Stimulated activated CD4-positive, alpha-beta T cell treated with anti-CD3 and anti-CD28 coated beads, Interleukin-1b, Interleukin-23, amount 100 ng/mL, for 48 hours (primary cell): Measurements from ENCODE around the gene PTDSS2.

Experiments
- DNase-seq: peaks from one replicate; pipeline ENCODE4 v3.0.0-alpha.2; 2020

The PTDSS2 gene

DNA sequence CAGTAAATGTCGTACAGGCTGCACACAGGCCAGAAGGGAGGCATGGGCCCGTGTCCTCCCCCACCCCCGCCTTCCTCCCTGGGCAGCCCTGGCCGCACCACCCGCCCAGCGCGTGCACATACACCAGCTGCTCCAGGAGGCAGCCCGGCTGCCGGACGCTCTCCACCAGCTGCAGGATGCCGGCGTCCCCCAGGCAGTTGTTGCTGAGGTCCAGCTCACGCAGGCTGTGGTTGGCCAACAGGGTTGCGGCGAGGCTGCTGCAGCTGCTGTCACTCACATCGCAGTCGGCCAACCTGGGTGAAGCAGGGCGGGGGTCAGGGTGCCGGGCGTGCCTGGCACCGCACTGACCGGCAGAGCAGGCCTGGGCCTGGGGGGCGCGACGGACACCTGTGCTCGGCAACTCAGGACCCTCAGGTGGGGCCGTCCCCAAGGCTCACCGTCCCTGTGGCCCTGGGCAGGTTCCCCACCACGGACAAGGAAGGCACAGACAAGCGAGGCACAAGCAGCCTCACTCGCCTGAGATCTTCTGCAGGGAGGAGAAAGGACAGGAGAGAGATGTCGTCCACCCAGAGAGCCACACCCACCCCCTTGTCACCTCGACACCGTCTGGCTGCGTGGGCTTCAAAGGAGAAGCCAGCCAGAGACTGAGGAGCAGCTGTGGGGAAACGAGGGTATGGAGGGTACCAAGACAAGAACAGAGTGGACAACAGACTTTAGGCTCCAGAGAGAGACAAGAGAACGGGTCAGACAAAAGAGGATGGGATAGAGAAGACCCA lies 44.9 kb downstream of the PTDSS2 start:
- no peak for DNase-seq

DNA sequence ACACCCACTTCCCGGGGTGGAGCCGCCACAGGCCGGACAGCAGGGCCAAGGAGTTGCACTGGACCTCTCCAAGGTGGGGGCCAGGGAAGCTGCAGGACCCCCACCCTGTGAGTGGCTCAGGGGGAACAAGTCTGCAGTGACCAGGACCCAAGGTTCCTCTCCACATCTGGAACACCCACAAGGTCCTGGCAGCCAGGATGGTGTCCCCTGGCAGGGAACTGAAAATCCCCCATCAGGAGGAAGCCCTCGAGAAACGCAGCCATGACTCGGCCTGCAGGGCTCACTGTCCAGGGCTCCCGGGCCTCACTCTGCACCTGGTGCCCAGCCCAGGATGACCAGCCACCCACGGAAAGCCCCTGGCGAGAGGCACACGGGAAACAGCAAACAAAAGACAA lies 45.5 kb downstream of the PTDSS2 start:
- DNase-seq = no peak

DNA sequence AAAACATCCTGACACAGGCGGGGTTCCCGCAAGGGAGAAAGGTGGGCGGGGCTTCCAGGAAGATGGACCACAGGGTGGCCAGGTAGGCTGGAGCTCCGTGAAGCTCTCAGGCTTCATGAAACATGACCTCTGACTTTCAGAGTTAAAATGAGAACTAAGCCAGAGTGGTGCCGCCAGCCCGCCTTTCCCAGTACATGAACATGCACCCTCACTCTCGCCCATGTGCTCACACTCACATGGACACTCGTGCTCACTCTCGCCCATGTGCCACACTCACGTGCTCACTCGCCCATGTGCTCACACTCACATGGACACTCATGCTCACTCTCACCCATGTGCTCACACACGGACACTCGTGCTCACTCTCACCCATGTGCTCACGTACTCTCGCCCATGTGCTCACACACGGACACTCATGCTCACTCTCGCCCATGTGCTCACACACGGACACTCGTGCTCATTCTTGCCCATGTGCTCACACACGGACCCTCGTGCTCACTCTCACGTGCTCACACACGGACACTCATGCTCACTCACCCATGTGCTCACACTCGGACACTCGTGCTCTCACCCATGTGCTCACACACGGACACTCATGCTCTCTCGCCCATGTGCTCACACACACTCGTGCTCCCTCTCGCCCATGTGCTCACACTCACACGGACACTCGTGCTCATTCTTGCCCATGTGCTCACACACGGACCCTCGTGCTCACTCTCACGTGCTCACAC lies 46.9 kb downstream of the PTDSS2 start:
- DNase-seq = no peak

DNA sequence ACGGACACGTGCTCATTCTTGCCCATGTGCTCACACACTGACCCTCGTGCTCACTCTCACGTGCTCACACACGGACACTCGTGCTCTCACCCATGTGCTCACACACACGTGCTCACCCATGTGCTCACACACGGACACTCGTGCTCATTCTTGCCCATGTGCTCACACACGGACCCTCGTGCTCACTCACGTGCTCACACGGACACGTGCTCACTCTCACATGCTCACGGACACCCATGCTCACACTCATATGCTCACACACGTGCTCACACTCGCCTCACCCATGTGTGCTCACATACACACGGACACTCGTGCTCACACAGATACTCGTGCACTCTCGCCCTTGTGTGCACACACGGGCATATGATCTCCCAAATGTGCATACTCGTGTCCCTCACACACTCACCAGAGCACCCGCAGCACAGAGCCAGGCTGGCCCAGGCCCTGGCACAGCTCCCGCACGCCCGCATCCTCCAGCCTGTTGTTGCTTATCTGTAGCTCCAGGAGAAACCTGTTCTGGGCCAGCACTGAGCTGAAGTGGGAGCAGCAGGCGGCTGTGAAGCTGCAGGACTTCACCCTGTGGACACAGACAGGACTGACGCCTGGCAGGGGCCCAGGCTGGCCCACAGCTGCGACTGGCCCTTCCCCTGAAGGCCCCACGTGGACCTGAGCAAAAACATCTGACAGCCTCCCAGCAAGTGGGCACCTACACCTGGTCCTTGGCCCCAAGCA lies 47.7 kb downstream of the PTDSS2 start:
- no peak for DNase-seq

DNA sequence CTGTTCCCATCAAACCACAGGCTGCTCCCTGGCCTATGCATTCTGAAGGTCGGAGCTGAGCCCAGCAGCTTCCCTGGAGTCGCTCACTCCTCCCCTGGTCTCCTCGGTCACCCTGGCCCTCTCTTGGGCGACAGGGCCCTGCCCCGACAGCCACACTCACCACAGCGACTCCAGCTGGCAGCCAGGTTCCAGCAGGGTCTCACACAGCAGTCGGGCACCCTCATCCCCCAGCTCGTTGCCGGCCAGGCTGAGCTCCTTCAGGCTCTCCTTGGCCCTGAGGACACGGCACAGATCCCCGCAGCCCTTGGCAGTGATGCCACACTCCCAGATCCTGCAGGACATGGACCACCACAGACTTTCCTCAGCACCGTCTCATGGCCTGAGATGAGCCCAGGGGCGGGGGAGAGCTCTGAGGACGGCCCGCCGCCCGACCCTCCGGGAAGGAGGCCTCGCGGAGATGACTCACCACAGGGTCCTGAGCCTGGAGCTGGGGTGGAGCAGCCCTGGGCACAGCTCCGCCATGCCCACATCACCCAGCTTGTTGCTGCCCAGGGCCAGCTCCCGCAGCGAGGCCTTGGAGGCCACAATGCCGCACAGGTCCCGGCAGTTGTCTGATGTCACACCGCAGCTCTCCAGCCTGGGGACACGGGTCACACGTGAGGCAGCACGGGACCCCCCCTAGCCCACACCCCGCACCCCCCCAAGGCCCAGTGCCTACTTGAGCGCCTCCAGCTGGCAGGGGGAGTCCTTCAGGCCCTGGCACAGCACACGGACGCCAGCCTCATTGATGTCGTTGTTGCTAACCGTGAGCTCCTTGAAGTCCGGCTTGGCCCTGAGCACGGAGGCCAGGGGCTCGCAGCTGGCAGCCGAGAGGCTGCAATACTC lies 48.5 kb downstream of the PTDSS2 start:
- no peak for DNase-seq

DNA sequence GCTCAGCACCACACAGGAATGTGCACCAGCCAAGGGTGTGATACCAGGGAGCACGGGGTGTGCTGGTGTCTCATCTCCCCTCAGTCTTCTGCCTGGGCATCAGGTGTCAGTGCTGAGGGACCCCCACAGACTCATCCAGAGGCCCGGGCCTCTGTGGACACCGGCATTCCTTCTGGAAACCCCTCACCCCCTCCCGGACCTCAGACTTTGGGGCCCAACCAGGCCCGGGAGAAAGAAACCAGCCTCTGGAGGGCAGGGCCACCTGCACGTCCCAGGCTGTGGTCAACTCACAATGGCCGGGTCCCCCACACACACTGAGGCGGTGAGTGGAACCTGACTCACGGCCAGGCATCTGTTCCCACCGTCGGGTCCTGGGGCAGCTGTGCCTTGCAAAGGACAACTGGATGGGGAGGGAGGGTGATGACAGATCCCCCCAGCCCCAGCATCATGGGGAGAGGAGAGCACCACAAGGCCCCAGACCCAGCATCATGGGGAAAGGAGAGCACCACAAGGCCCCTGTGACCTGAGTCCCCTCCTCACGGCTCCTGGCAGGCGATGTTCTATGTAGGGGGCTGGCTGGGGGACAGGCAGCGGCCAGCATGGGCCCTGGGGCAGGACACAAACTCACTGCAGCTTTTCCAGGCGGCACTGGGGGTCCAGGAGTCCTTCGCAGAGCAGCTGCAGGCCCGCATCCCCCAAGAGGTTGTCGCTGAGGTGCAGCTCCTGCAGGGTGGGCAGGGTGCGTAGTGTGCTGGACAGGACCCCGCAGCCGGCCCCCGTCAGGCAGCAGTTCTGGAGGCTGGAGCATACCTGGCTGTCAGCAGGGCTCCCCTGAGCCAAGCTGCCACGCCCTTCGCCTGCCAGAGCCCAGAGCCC lies 49.4 kb downstream of the PTDSS2 start:
- DNase-seq = no peak

DNA sequence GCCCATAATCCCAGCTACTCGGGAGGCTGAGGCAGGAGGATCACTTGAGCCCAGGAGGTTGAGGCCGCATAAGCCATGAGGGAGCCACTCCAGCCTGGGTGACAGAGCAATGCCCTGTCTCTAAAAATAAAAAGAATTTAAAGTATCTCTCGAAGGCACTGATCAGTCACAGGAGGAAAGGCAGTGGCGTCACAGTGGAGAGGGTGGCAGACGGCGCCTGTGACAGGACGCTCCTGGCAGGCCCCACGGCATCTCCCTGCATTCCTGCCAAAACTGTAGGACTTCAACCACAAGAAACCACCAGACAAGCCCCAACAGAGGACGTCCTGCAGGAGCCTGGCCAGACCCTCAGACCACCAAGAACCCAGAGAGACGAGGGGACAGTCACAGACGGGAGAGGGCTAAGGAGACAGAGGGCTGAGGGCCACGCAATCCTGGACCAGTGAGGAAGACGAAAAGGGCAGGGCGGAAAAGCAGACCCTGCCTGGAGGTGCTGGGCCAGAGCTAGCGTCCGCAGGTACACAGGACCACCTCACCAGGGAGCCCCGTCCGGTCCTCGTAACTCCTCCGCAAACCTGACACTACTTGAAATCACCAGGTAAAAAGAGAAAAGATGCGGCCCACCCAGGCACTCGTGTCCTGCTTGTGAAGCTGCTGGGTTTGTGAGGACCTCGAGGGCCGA lies 51.1 kb downstream of the PTDSS2 start:
- DNase-seq = no peak

DNA sequence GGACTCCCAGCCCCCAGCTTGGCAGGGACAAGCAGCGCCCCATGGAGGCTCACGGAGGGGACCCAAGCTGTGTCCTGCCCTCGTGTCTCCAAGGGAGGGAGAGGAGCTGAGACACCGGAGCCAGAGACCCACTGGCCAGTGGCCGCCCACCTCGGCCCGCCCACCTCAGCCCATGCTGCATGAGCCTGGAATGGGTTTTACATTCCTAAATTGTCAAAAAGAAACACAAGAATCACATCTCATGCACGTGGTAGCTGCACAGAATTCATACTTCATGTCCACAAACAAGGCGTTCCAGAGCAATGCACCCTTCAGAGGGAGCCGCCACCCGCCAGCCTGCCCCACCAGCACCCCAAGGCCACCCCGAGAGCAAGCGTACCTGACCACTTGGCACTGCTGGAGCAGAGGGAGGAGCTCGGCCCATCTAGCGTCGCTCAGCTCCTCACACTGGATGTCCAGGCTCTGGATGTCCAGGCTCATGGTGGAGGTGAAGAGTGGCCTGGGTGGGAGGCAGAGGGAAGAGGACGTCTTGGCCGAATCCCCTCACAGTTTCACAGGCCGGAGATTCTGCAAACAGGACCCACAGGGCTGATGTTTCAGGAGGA lies 51.7 kb downstream of the PTDSS2 start:
- DNase-seq = no peak

DNA sequence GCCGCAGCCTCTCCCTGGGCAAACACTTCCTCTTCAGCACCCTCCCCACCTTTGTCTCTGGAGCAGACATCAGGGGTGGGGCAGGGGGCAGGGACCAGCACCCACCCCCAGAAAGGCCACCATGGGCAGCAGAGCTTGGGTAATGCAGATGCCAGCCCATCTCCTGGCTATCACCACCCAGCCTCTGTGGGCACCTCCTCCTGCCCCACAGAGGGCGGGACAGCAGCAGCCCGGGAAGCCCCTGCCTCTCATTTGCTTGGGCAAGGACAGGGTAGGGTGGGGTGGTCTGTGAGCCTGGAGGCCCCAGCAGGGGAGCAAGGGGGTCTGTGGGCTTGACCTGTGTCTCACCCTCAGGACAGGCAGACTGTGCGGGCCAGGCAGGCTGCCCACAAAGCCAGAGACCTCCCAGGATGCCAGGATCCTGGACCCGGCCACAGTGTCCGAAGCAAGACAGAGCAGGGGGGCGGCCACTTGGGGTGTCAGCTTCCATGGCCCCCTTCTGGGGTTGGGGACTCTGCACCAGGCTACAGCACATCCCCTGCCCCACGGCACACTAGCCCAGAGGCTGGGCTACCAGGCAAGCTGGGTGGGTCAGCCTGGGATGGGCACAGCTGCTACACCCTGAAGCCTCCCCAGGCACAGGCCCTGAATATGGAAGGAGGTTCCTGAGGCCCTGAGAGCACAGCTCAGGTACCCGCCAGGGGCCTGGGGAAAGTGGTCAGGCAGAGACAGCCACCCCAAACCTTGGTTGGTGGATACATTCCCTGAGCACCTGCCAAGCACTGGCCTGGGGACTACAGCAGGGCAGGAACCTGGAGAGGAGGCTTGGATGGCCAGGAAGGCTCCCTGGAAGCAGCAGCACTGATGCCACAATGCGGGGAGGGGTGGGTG lies 52.5 kb downstream of the PTDSS2 start:
- DNase-seq = no peak

DNA sequence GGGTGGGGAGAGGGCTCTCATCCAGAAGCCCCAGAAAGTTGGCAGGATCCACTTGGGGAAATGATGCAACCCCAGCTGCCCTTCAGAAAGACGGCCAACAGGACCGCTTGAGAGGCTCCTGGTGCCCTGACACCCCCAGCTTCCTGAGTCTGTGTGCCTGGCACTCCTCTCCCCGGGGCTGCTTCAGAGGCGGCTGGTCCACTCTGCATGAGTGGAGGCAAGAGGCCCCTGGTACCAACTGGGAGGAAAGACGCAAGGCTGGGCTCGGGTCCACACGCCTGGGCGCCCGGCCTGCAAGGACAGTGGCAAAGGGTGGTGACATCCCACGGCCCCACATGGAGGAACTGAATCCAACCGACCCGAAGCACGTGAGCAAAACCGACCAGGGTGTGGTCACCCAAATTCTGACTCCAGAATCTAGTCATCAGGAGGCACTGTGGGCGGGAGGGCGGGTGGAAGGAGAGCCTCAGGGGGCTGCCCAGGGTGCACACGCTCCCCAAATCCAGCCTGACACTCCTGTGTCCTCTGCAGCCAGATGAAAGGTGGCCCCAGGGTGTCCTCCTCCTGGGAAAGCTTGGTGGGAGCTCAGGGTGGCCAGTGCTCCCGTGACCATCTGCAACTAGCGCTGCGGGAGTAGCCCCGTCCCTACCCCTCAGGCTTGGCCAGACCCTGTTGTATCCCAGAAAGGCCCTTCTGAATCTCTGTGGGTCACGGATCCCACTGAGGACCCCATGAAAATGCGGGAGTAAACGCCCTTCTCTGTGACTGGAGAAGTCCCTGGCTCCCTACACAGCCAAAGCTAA lies 53.3 kb downstream of the PTDSS2 start:
- no peak for DNase-seq

DNA sequence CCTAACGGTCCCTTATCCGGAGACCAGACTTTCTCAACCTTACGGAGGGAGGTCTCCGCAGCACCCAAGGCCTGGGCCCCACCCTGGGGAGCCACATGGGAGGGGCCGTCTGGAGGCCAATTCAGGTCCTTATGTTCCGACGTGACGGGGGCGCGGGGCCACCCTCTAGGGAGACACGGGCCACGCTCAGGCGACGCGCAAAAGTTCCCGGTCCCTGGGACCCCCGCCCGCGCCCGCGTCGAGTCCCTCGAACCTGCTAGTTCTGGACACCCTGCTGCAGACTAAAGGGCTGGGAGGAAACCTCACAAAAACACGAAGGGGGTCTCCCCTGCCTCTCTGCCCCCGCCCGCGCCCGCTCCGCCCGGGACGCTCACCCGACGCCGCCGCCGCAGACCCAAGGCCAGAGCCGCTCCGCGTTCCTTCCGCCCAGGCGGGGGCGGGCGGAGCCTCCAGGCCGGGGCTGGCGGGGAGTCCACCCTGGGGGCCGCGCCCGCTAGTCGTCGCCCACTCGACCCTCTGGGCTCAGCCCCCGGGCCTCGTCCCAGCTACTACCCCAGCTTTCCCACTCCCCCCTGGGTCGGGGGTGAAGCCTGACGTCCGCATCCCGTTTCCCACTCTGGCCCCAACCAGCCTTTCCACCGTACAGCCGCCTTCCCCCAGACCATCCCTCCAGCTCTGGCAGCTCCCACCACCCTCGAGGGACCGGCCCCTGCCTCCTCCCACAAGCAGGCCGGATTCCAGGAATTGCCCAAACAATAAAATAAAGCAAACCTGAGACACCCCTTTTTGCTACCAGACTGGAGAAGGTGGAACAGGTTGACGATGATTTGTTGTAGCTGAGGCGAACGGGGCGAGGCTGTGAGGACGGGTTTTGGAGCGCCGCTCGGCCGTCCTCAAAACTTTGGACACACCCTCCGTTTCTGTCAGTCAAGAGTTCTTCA lies 54.2 kb downstream of the PTDSS2 start:
- DNase-seq = no peak

DNA sequence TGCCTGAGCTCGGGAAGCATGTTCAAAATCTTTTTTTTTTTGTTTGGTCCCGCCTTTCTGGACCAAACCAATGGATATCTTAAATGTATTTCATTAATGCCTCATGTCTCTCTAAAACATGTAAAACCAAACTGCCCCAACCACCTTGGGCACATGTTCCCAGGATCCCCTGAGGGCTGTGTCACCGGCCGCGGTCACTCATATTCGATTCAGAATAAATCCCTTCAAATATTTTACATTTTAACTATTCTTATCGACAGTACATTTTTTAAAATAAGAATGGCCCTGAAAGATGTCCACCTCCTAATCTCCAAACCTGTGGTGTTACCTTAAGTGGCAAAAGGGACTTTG lies 54.9 kb downstream of the PTDSS2 start:
- DNase-seq = no peak

DNA sequence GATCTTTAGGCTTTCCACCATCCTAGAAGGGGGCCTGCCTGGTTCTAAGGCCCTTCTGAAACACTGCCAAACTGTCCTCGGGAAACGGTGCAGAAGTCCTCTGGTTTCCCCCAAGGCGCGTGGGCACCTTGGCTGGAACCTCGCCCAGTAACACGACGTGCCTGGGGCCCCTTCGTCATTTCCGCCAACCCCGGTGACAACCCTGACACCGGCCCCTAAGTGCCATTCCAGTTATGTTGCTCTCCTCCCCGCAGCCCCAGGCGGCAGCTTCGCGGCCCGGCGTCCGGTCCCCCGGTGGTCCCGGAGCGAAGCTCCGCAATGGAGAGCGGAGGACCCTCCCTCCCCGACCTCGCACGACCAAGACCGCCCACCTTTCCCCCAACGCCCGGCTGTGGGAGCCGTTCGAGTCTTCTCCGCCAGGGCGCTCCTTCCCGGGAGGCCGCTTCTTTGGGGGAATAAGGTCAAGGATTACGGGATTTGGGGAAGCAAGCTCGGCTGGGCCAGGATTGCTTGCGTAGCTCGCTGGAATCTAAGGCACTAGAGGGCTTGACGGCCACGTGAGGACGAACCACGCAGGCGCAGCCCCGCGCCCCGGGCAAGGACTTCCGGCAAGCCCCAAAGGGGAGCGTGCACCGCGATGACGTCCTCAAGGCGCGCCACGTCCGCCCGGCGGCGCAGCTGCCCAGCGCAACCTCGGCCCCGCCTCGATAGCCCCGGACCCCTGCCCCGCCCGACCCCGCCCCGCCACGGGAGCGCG lies 56.3 kb downstream of the PTDSS2 start:
- peak; percentile 97 for DNase-seq

DNA sequence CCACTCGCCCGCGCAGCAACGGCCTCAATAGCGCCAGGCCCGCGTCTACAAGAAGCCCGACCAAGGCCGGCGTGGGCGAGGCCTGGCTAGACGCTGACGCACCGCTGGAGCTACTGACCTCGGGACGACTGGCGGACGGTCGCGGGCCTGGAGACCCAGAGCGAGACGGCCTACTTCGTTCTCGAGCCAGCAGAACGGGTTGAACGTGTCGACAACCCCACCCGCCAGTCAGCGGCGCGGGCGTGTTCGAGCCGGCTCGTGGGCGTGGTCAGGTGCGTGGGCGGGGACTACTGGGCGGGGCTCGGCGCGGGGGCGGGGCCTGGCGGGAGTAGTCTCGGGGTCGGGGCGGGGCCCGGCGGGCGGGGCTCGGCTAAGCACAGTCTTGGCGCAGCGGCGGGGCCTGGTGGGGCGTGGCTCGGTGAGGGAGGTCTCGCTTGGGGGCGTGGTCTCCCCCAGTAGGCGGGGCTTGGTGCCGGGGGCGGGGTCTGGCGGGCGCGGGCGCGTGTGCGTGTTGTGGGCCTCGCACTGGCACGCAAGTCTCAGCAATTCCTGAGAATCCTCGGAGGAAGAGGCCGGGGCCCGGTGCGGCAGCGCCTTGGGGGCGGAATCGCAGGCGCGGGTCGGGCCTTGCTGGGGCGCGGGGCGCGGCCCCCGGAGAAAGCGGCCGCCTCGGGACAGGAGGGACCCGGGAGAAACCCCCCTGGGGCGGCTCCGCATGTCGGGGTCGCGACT lies 57.1 kb downstream of the PTDSS2 start, which contains the start of gene RNH1:
Gene RNH1 (minus strand): TSS at position 248 of the 732 bp plus-strand sequence. CDS start 5,080 bp downstream, outside the sequence.
- DNase-seq = peak; percentile 99

DNA sequence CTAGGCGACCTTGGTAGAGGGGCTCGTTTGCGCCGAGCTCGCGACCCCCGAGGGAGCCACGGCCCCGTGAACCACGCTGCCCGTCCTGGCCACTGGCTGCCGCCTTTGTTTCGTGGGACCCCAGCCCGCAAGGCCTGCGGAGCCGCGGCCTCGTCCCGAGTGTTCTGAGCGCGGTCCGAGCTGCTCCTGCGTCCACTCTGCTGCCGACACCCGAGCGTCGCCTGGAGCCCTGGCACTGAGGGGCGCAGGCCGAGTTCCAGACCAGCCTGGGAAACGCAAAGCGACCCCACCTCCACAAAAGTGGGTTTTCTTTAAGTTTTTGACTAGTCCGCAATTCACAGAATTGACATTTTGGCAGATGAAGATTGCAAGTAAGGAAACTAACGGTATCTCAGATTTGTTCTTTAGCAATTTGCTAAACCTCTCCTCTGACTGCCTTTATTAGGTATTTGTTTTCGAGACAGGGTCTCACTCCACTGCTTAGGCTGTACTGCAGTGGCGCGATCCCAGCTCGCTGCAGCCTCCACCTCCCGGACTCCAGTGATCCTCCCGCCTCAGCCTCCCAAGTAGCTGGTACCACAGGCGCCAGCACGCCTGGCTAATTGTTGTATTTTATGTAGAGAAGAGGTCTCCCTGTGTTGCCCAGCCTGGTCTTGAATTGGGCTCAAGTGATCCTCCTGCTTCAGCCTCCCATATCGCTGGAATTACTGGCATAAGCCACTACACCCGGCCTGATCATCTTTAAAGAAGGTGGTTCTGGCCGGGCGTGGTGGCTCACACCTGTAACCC lies 57.8 kb downstream of the PTDSS2 start:
- DNase-seq = no peak
